K562 (cell line): Measurements from ENCODE around the gene BIRC5. TPM values are rescaled to one million over a fixed set of nuclear protein-coding genes. Genes with fewer than 3 reads are reported as not detected.

Experiments
- ARID3A ChIP-seq: IDR thresholded peaks from 2 replicates; pipeline ENCODE4 v1.6.1; 2012; ENCODE audit warnings: low read depth, low read length, improper control_type of control experiment, borderline replicate concordance
- ATF4 ChIP-seq: fragments of 450-650 bp; formaldehyde crosslinking; IDR thresholded peaks from 2 replicates; pipeline ENCODE4 v1.4.0; 2022; ENCODE audit warnings: mild to moderate bottlenecking, moderate library complexity
- ATF7 ChIP-seq: fragments of 450-650 bp; IDR thresholded peaks from 2 replicates; pipeline ENCODE4 v1.7.1; 2014; ENCODE audit warnings: mild to moderate bottlenecking, moderate library complexity
- BRF2 ChIP-seq: IDR thresholded peaks from 3 replicates; pipeline ENCODE4 v1.6.1; 2011; ENCODE audit warnings: borderline replicate concordance, mild to moderate bottlenecking; ENCODE audit not compliant: insufficient read length, insufficient read depth
- CBX1 ChIP-seq: sonication (generic); IDR thresholded peaks from 2 replicates; pipeline ENCODE4 v1.6.1; 2016; ENCODE audit warnings: antibody characterized with exemption, low read depth, mild to moderate bottlenecking
- CBX2 ChIP-seq: fragments of 200-600 bp; sonication (generic); IDR thresholded peaks from one replicate; pipeline ENCODE4 v1.6.1; 2012; ENCODE audit warnings: mild to moderate bottlenecking, low read length, inconsistent platforms; ENCODE audit not compliant: insufficient read depth, poor library complexity, severe bottlenecking
- CEBPG ChIP-seq, 3 experiments: fragments of 200-800 bp in 1 of 3; sonication (Bioruptor generic) in 1 of 3; sonication (generic) in 1 of 3; formaldehyde crosslinking in 1 of 3; IDR thresholded peaks in 2 of 3; conservative IDR thresholded peaks in 1 of 3; 2 replicates each; pipeline versions ENCODE4 v1.6.1 to v1.8.0; 2016 to 2022; ENCODE audit warnings: missing compliant biosample characterization in 2 of 3, missing genetic modification characterization in 2 of 3, mild to moderate bottlenecking in 1 of 3, missing genetic modification reagents in 1 of 3
- CHD2 ChIP-seq: IDR thresholded peaks from 2 replicates; pipeline ENCODE4 v1.6.1; 2011; ENCODE audit warnings: low read depth, low read length
- CXXC5 ChIP-seq: fragments of 250-450 bp; sonication (Bioruptor Pico); IDR thresholded peaks from 2 replicates; pipeline ENCODE4 v1.8.0; 2022; ENCODE audit warnings: inconsistent platforms, mild to moderate bottlenecking, moderate library complexity
- ETS1 ChIP-seq: conservative IDR thresholded peaks from 2 replicates; pipeline ENCODE4 v1.6.1; 2011; ENCODE audit warnings: low read depth, mild to moderate bottlenecking, low read length; ENCODE audit not compliant: control insufficient read depth
- FOXA3 ChIP-seq, 2 experiments: fragments of 450-650 bp in 1 of 2; sonication (generic) in 1 of 2; formaldehyde crosslinking; IDR thresholded peaks in 1 of 2; conservative IDR thresholded peaks in 1 of 2; 2 replicates each; pipeline versions ENCODE4 v1.4.0 to v1.8.0; 2020 to 2022; ENCODE audit warnings: mild to moderate bottlenecking in 2 of 2, missing genetic modification reagents in 1 of 2
- FOXJ3 ChIP-seq: sonication (generic); formaldehyde crosslinking; IDR thresholded peaks from 2 replicates; pipeline ENCODE4 v1.4.0; 2020; ENCODE audit warnings: mild to moderate bottlenecking, missing genetic modification reagents
- GABPB2 ChIP-seq: fragments of 250-450 bp; sonication (Bioruptor Pico); conservative IDR thresholded peaks from 2 replicates; pipeline ENCODE4 v1.5.1; 2021; ENCODE audit warnings: mild to moderate bottlenecking
- GTF2A2 ChIP-seq: IDR thresholded peaks from 2 replicates; pipeline ENCODE4 v1.6.1; 2016; ENCODE audit warnings: mild to moderate bottlenecking, missing genetic modification characterization, missing compliant biosample characterization
- ZBTB43 ChIP-seq: sonication (generic); formaldehyde crosslinking; IDR thresholded peaks from 2 replicates; pipeline ENCODE4 v1.8.0; 2023; ENCODE audit warnings: mild to moderate bottlenecking, missing genetic modification reagents
- ZKSCAN8 ChIP-seq: fragments of 200-800 bp; sonication (Bioruptor generic); IDR thresholded peaks from 2 replicates; pipeline ENCODE4 v1.6.1; 2016; ENCODE audit warnings: missing genetic modification characterization, missing compliant biosample characterization
- ZNF121 ChIP-seq: sonication (generic); formaldehyde crosslinking; conservative IDR thresholded peaks from 2 replicates; pipeline ENCODE4 v1.8.0; 2022; ENCODE audit warnings: missing genetic modification reagents
- ZNF277 ChIP-seq: fragments of 250-450 bp; sonication (Bioruptor Pico); IDR thresholded peaks from 2 replicates; pipeline ENCODE4 v1.8.0; 2022; ENCODE audit warnings: inconsistent platforms, mild to moderate bottlenecking, moderate library complexity, borderline replicate concordance
- ZNF75A ChIP-seq: fragments of 450-650 bp; formaldehyde crosslinking; IDR thresholded peaks from 2 replicates; pipeline ENCODE4 v1.4.0; 2020; ENCODE audit warnings: mild to moderate bottlenecking
- polyA plus RNA-seq, 8 experiments: library from polyadenylated mRNA; depleted of rRNA in 4 of 8; stranded (reverse) in 5 of 8; unstranded in 3 of 8; fragments of >200 nt; fragmentation: Nextera tagmentation in 2 of 8; fragmentation: Illumina TruSeq in 1 of 8; extraction: Ambion mirVana in 2 of 8; extraction: Trizol in 1 of 8; gene quantifications; 2 replicates each; pipeline versions ENCODE4 v1.2.1 to v1.2.3, GENCODE V29; 2011 to 2014; ENCODE audit warnings: inconsistent platforms in 1 of 8, missing spikeins in 1 of 8
- total RNA-seq, 7 experiments: library from RNA; depleted of rRNA in 6 of 7; stranded (reverse); fragments of >200 nt in 6 of 7; fragmentation: Illumina TruSeq in 2 of 7; extraction: Trizol in 2 of 7; gene quantifications; 2 replicates each; pipeline versions ENCODE4 v1.2.1 to v1.2.3, GENCODE V29; 2011 to 2021; ENCODE audit warnings: low replicate concordance in 1 of 7

BIRC5 gene
- total and polyA plus RNA-seq, 9 of the 15 experiments (the other 6 are each of a cell fraction or from before 2014, with no cell fraction given): 64.4 to 140 (median 101) TPM

GRCh38 chr17:78214016-78214705 is at the start of gene BIRC5 (continued):
- no peak for TF ChIP-seq BRF2
- TF ChIP-seq CEBPG (CRISPR knock-in tag; IDR thresholded peaks at IDR 0.05): no peak
- no peak for TF ChIP-seq CEBPG (tag; conservative IDR thresholded peaks at IDR 0.05 in 1 of 2, IDR thresholded peaks at IDR 0.05 in 1 of 2)
- TF ChIP-seq GABPB2 (CRISPR knock-in tag): no peak
- TF ChIP-seq ATF7: peak; percentile 69
- peak; percentile 98 for TF ChIP-seq ETS1
- no peak for TF ChIP-seq ZNF277 (CRISPR knock-in tag)
- TF ChIP-seq GTF2A2 (tag): no peak
- TF ChIP-seq ARID3A: no peak
- no peak for TF ChIP-seq CBX1
- no peak for TF ChIP-seq ZNF121 (CRISPR knock-in tag)
- no peak for TF ChIP-seq FOXJ3 (CRISPR knock-in tag)
- TF ChIP-seq CBX2: no peak
- no peak for TF ChIP-seq ZNF75A (CRISPR knock-in tag)
- no peak; the same call in 1 of the 2 replicates for TF ChIP-seq CHD2
- no peak for TF ChIP-seq ATF4
- no peak for TF ChIP-seq FOXA3 (CRISPR knock-in tag; conservative IDR thresholded peaks at IDR 0.05 in 1 of 2, IDR thresholded peaks at IDR 0.05 in 1 of 2)
- peak; percentile 94 for TF ChIP-seq CXXC5 (CRISPR knock-in tag)
- no peak for TF ChIP-seq ZKSCAN8 (CRISPR knock-in tag)
- TF ChIP-seq ZBTB43 (CRISPR knock-in tag): peak; percentile 67; the same call in 1 of the 2 replicates
